HepG2 (cell line): ENCODE results near the gene HYAL2. TPM values are rescaled to one million over a fixed set of nuclear protein-coding genes. Genes with fewer than 3 reads are reported as not detected.

Experiments used
- ARID4A ChIP-seq: sonication (generic); formaldehyde crosslinking; IDR thresholded peaks from 2 replicates; pipeline ENCODE4 v1.5.0; 2020; ENCODE audit warnings: mild to moderate bottlenecking, missing genetic modification reagents, borderline replicate concordance
- BCL3 ChIP-seq: sonication (generic); formaldehyde crosslinking; IDR thresholded peaks from 2 replicates; pipeline ENCODE4 v1.5.1; 2020; ENCODE audit warnings: mild to moderate bottlenecking, missing genetic modification reagents, moderate library complexity
- BHLHE40 ChIP-seq: IDR thresholded peaks from 2 replicates; pipeline ENCODE4 v1.6.1; 2011; ENCODE audit warnings: low read length, improper control_type of control experiment
- FUBP1 ChIP-seq: sonication (generic); formaldehyde crosslinking; IDR thresholded peaks from 2 replicates; pipeline ENCODE4 v1.5.1; 2020; ENCODE audit warnings: missing genetic modification reagents, mild to moderate bottlenecking, borderline replicate concordance
- KDM5B ChIP-seq: sonication (generic); formaldehyde crosslinking; IDR thresholded peaks from 2 replicates; pipeline ENCODE4 v1.4.0; 2020; ENCODE audit warnings: missing genetic modification reagents, mild to moderate bottlenecking, borderline replicate concordance
- MEIS2 ChIP-seq: sonication (generic); formaldehyde crosslinking; IDR thresholded peaks from 2 replicates; pipeline ENCODE4 v1.9.0; 2021; ENCODE audit warnings: mild to moderate bottlenecking, missing genetic modification reagents
- MTF2 ChIP-seq: sonication (generic); formaldehyde crosslinking; IDR thresholded peaks from 2 replicates; pipeline ENCODE4 v1.5.0; 2020; ENCODE audit warnings: missing genetic modification reagents, borderline replicate concordance
- NKX3-1 ChIP-seq: sonication (generic); formaldehyde crosslinking; IDR thresholded peaks from 2 replicates; pipeline ENCODE4 v1.5.0; 2020; ENCODE audit warnings: missing genetic modification reagents
- SP4 ChIP-seq: sonication (generic); formaldehyde crosslinking; IDR thresholded peaks from 2 replicates; pipeline ENCODE4 v1.8.1; 2023; ENCODE audit warnings: mild to moderate bottlenecking, missing genetic modification reagents
- YEATS4 ChIP-seq: sonication (generic); formaldehyde crosslinking; IDR thresholded peaks from 2 replicates; pipeline ENCODE4 v1.4.0; 2020; ENCODE audit warnings: missing genetic modification reagents, borderline replicate concordance
- ZBTB21 ChIP-seq: sonication (generic); formaldehyde crosslinking; IDR thresholded peaks from 2 replicates; pipeline ENCODE4 v1.4.0; 2020; ENCODE audit warnings: missing genetic modification reagents
- ZBTB7B ChIP-seq: sonication (generic); formaldehyde crosslinking; IDR thresholded peaks from 2 replicates; pipeline ENCODE4 v1.4.0; 2020; ENCODE audit warnings: missing genetic modification reagents
- ZBTB8A ChIP-seq: sonication (generic); formaldehyde crosslinking; IDR thresholded peaks from 2 replicates; pipeline ENCODE4 v1.4.0; 2020; ENCODE audit warnings: mild to moderate bottlenecking, low read depth, missing genetic modification reagents, borderline replicate concordance
- ZNF143 ChIP-seq: sonication (generic); formaldehyde crosslinking; IDR thresholded peaks from 2 replicates; pipeline ENCODE4 v1.4.0; 2020; ENCODE audit warnings: missing genetic modification reagents
- ZNF180 ChIP-seq: sonication (generic); formaldehyde crosslinking; IDR thresholded peaks from 2 replicates; pipeline ENCODE4 v1.4.0; 2020; ENCODE audit warnings: low read depth, missing genetic modification reagents, borderline replicate concordance
- ZNF709 ChIP-seq: sonication (generic); formaldehyde crosslinking; IDR thresholded peaks from 2 replicates; pipeline ENCODE4 v1.5.0; 2020; ENCODE audit warnings: mild to moderate bottlenecking, missing genetic modification reagents
- ZNF740 ChIP-seq: sonication (generic); formaldehyde crosslinking; IDR thresholded peaks from 2 replicates; pipeline ENCODE4 v1.4.0; 2020; ENCODE audit warnings: missing genetic modification reagents
- ZNF772 ChIP-seq: sonication (generic); formaldehyde crosslinking; IDR thresholded peaks from 2 replicates; pipeline ENCODE4 v1.5.0; 2020; ENCODE audit warnings: mild to moderate bottlenecking, missing genetic modification reagents
- polyA plus RNA-seq, 8 experiments: library from polyadenylated mRNA; depleted of rRNA in 3 of 8; stranded (reverse) in 7 of 8; unstranded in 1 of 8; fragments of >200 nt; fragmentation: Illumina TruSeq in 4 of 8; extraction: Trizol in 4 of 8; gene quantifications; 2 replicates each; pipeline versions ENCODE4 v1.2.1 to v1.2.3, GENCODE V29; 2011 to 2016; ENCODE audit warnings: low read depth in 4 of 8, missing spikeins in 1 of 8, mixed read lengths in 1 of 8; ENCODE audit not compliant: insufficient read depth in 1 of 8
- total RNA-seq, 5 experiments: library from RNA; depleted of rRNA; stranded (reverse); fragments of >200 nt; fragmentation: Illumina TruSeq; extraction: Trizol; gene quantifications; 2 replicates each; pipeline ENCODE4 v1.2.3, GENCODE V29; 2016; ENCODE audit warnings: low read depth in 1 of 5

The HYAL2 gene
- total and polyA plus RNA-seq, 2 of the 13 experiments (the other 11 are each of a cell fraction or from before 2014, with no cell fraction given): 76.2 to 102 TPM

- 0 out of 2 replicates have a peak, but pooled peaks have one; percentile 49 for TF ChIP-seq BCL3 (CRISPR knock-in tag)
- TF ChIP-seq ARID4A (CRISPR knock-in tag): peak; percentile 32; the same call in 1 of the 2 replicates
- TF ChIP-seq ZNF180 (CRISPR knock-in tag): no peak
- peak; percentile 95 for TF ChIP-seq BHLHE40
- no peak for TF ChIP-seq MTF2 (CRISPR knock-in tag)
- peak; percentile 6; the same call in 1 of the 2 replicates for TF ChIP-seq ZNF143 (CRISPR knock-in tag)
- TF ChIP-seq ZNF772 (CRISPR knock-in tag): 0 out of 2 replicates have a peak, but pooled peaks have one; percentile 68
- TF ChIP-seq SP4 (CRISPR knock-in tag): peak; percentile 91
- TF ChIP-seq ZNF740: peak; percentile 97
- TF ChIP-seq KDM5B: no peak
- 0 out of 2 replicates have a peak, but pooled peaks have one; percentile 21 for TF ChIP-seq NKX3-1 (CRISPR knock-in tag)
- no peak for TF ChIP-seq ZBTB8A
- 0 out of 2 replicates have a peak, but pooled peaks have one; percentile 23 for TF ChIP-seq ZNF709 (CRISPR knock-in tag)
- no peak; the same call in 1 of the 2 replicates for TF ChIP-seq MEIS2 (CRISPR knock-in tag)
- no peak for TF ChIP-seq ZBTB21 (CRISPR knock-in tag)
- TF ChIP-seq YEATS4 (CRISPR knock-in tag): peak; percentile 60; the same call in 1 of the 2 replicates
- TF ChIP-seq FUBP1 (CRISPR knock-in tag): no peak
- peak; percentile 73 for TF ChIP-seq ZBTB7B
Observed at GRCh38 chr3:50321336-50322114, 1.0 kb downstream of the HYAL2 start (continued).
